HEK293 (cell line): ENCODE measurements around the gene NCEH1.

ENCODE experiments used
- CTCF ChIA-PET: fragments of 350-600 bp; formaldehyde crosslinking; extraction: SDS; loops from one replicate; lab custom pipeline; 2021; ENCODE audit warnings: antibody characterized with exemption; lab: Yijun Ruan, JAX
- POLR2A ChIA-PET: fragments of 300-600 bp; formaldehyde crosslinking; extraction: SDS; loops from one replicate; lab custom pipeline; 2020; ENCODE audit warnings: antibody characterized with exemption, inconsistent platforms; lab: Yijun Ruan, JAX
- H3K27ac ChIP-seq: fragments of 200-500 bp; sonication (Bioruptor generic); 2 replicates; pipeline ENCODE4 v1.5.1; 2014; ENCODE audit warnings: low read depth, low read length, control low read depth, inconsistent platforms; ENCODE audit errors: extremely low read depth
- H3K36me3 ChIP-seq, 2 experiments: fragments of 200-500 bp in 1 of 2; sonication (Bioruptor generic) in 1 of 2; 1 replicate in 1 of 2; 2 replicates in 1 of 2; pipeline ENCODE4 v1.5.1; 2014 to 2017; ENCODE audit warnings: inconsistent platforms in 2 of 2, low read length in 2 of 2; ENCODE audit not compliant: control insufficient read depth in 2 of 2, insufficient read depth in 1 of 2
- H3K4me1 ChIP-seq: fragments of 200-500 bp; sonication (Bioruptor generic); 2 replicates; pipeline ENCODE4 v1.5.1; 2014; ENCODE audit warnings: mild to moderate bottlenecking, low read length, inconsistent platforms; ENCODE audit not compliant: control insufficient read depth, insufficient read depth
- H3K4me3 ChIP-seq: 2 replicates; pipeline ENCODE4 v1.5.1; 2011; ENCODE audit warnings: low read depth, mild to moderate bottlenecking, control low read depth, low read length, moderate library complexity
- H3K9me3 ChIP-seq: fragments of 200-500 bp; sonication (Bioruptor generic); 2 replicates; pipeline ENCODE4 v1.5.1; 2014; ENCODE audit warnings: low read depth, low read length, inconsistent platforms; ENCODE audit not compliant: control insufficient read depth, insufficient read depth
- MZF1 ChIP-seq: fragments of 450-650 bp; formaldehyde crosslinking; IDR thresholded peaks from 2 replicates; pipeline ENCODE4 v1.5.1; 2017; ENCODE audit warnings: missing biosample characterization, missing genetic modification characterization, borderline replicate concordance
- SP3 ChIP-seq: fragments of 450-650 bp; formaldehyde crosslinking; IDR thresholded peaks from 2 replicates; pipeline ENCODE4 v1.5.1; 2016; ENCODE audit warnings: missing biosample characterization, missing genetic modification characterization
- ZBTB20 ChIP-seq: fragments of 450-650 bp; formaldehyde crosslinking; IDR thresholded peaks from 2 replicates; pipeline ENCODE4 v1.5.1; 2016; ENCODE audit warnings: missing biosample characterization, missing genetic modification characterization
- ZBTB26 ChIP-seq: fragments of 450-650 bp; formaldehyde crosslinking; optimal IDR thresholded peaks from 2 replicates; pipeline ENCODE3; 2016; ENCODE audit warnings: missing biosample characterization, mild to moderate bottlenecking, missing genetic modification characterization
- ZBTB48 ChIP-seq: fragments of 450-650 bp; formaldehyde crosslinking; IDR thresholded peaks from 2 replicates; pipeline ENCODE4 v1.5.1; 2016; ENCODE audit warnings: missing biosample characterization, missing genetic modification characterization
- ZEB2 ChIP-seq: fragments of 450-650 bp; formaldehyde crosslinking; IDR thresholded peaks from 2 replicates; pipeline ENCODE4 v1.5.1; 2016; ENCODE audit warnings: missing biosample characterization, missing genetic modification characterization
- ZFP3 ChIP-seq: fragments of 450-650 bp; formaldehyde crosslinking; IDR thresholded peaks from 2 replicates; pipeline ENCODE4 v1.5.1; 2016; ENCODE audit warnings: low read depth, missing biosample characterization, missing genetic modification characterization
- ZNF133 ChIP-seq: fragments of 450-650 bp; formaldehyde crosslinking; IDR thresholded peaks from 2 replicates; pipeline ENCODE4 v1.5.1; 2016; ENCODE audit warnings: missing biosample characterization, missing genetic modification characterization
- ZNF148 ChIP-seq: fragments of 450-650 bp; formaldehyde crosslinking; IDR thresholded peaks from 2 replicates; pipeline ENCODE4 v1.5.0; 2017; ENCODE audit warnings: missing biosample characterization, missing genetic modification characterization, borderline replicate concordance
- ZNF174 ChIP-seq: fragments of 450-650 bp; formaldehyde crosslinking; IDR thresholded peaks from 2 replicates; pipeline ENCODE4 v1.5.0; 2017; ENCODE audit warnings: missing biosample characterization, mild to moderate bottlenecking, missing genetic modification characterization
- ZNF239 ChIP-seq: fragments of 450-650 bp; formaldehyde crosslinking; IDR thresholded peaks from 2 replicates; pipeline ENCODE4 v1.5.1; 2016; ENCODE audit warnings: missing biosample characterization, missing genetic modification characterization
- ZNF266 ChIP-seq: fragments of 450-650 bp; formaldehyde crosslinking; IDR thresholded peaks from 2 replicates; pipeline ENCODE4 v1.5.1; 2016; ENCODE audit warnings: missing biosample characterization, missing genetic modification characterization, low read depth
- ZNF292 ChIP-seq: fragments of 450-650 bp; formaldehyde crosslinking; IDR thresholded peaks from 2 replicates; pipeline ENCODE4 v1.5.1; 2016; ENCODE audit warnings: low read depth, missing biosample characterization, missing genetic modification characterization, borderline replicate concordance
- ZNF302 ChIP-seq: fragments of 450-650 bp; formaldehyde crosslinking; IDR thresholded peaks from 2 replicates; pipeline ENCODE4 v1.5.1; 2016; ENCODE audit warnings: missing biosample characterization, missing genetic modification characterization, low read depth
- ZNF350 ChIP-seq: fragments of 450-650 bp; formaldehyde crosslinking; IDR thresholded peaks from 2 replicates; pipeline ENCODE4 v1.5.0; 2017; ENCODE audit warnings: missing biosample characterization, mild to moderate bottlenecking, missing genetic modification characterization
- ZNF394 ChIP-seq: fragments of 450-650 bp; formaldehyde crosslinking; IDR thresholded peaks from 2 replicates; pipeline ENCODE4 v1.5.1; 2016; ENCODE audit warnings: missing biosample characterization, missing genetic modification characterization, mild to moderate bottlenecking, moderate library complexity, borderline replicate concordance
- ZNF416 ChIP-seq: fragments of 450-650 bp; formaldehyde crosslinking; IDR thresholded peaks from 2 replicates; pipeline ENCODE4 v1.5.1; 2016; ENCODE audit warnings: missing biosample characterization, missing genetic modification characterization
- ZNF48 ChIP-seq: fragments of 450-650 bp; formaldehyde crosslinking; IDR thresholded peaks from 2 replicates; pipeline ENCODE4 v1.5.1; 2016; ENCODE audit warnings: missing biosample characterization, missing genetic modification characterization
- ZNF555 ChIP-seq: fragments of 450-650 bp; formaldehyde crosslinking; conservative IDR thresholded peaks from 2 replicates; pipeline ENCODE4 v1.5.1; 2017; ENCODE audit warnings: missing biosample characterization, mild to moderate bottlenecking, missing genetic modification characterization, inconsistent platforms
- ZNF561 ChIP-seq: fragments of 450-650 bp; IDR thresholded peaks from 2 replicates; pipeline ENCODE4 v1.5.1; 2018; ENCODE audit warnings: missing biosample characterization, missing genetic modification characterization, borderline replicate concordance
- ZNF600 ChIP-seq: fragments of 450-650 bp; formaldehyde crosslinking; IDR thresholded peaks from 2 replicates; pipeline ENCODE4 v1.5.1; 2016; ENCODE audit warnings: missing biosample characterization, missing genetic modification characterization
- ZNF621 ChIP-seq: fragments of 450-650 bp; formaldehyde crosslinking; IDR thresholded peaks from 2 replicates; pipeline ENCODE4 v1.5.1; 2017; ENCODE audit warnings: missing biosample characterization, missing genetic modification characterization
- ZNF629 ChIP-seq: fragments of 450-650 bp; formaldehyde crosslinking; IDR thresholded peaks from 2 replicates; pipeline ENCODE4 v1.5.1; 2017; ENCODE audit warnings: missing biosample characterization, missing genetic modification characterization
- ZNF701 ChIP-seq: fragments of 450-650 bp; formaldehyde crosslinking; IDR thresholded peaks from 2 replicates; pipeline ENCODE4 v1.5.1; 2016; ENCODE audit warnings: missing biosample characterization, missing genetic modification characterization
- TF ChIP-seq, protein P1 (sequence below): fragments of 450-650 bp; formaldehyde crosslinking; IDR thresholded peaks from 2 replicates; pipeline ENCODE4 v1.5.1; 2017; ENCODE audit warnings: missing biosample characterization, missing genetic modification characterization

Gene NCEH1

GRCh38 chr3:172644258-172644657, 66.6 kb downstream of the NCEH1 start:
- TF ChIP-seq MZF1: no peak
- TF ChIP-seq SP3: no peak
- no peak for TF ChIP-seq ZNF292 (tag by site-specific recombination)
- TF ChIP-seq, protein P1, sequence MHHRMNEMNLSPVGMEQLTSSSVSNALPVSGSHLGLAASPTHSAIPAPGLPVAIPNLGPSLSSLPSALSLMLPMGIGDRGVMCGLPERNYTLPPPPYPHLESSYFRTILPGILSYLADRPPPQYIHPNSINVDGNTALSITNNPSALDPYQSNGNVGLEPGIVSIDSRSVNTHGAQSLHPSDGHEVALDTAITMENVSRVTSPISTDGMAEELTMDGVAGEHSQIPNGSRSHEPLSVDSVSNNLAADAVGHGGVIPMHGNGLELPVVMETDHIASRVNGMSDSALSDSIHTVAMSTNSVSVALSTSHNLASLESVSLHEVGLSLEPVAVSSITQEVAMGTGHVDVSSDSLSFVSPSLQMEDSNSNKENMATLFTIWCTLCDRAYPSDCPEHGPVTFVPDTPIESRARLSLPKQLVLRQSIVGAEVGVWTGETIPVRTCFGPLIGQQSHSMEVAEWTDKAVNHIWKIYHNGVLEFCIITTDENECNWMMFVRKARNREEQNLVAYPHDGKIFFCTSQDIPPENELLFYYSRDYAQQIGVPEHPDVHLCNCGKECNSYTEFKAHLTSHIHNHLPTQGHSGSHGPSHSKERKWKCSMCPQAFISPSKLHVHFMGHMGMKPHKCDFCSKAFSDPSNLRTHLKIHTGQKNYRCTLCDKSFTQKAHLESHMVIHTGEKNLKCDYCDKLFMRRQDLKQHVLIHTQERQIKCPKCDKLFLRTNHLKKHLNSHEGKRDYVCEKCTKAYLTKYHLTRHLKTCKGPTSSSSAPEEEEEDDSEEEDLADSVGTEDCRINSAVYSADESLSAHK (tag by site-specific recombination): no peak
- TF ChIP-seq ZBTB20 (tag by site-specific recombination): no peak
- no peak for TF ChIP-seq ZNF600 (tag by site-specific recombination)
- no peak for TF ChIP-seq ZNF621 (tag by site-specific recombination)
- no peak for TF ChIP-seq ZNF629 (tag by site-specific recombination)
- TF ChIP-seq ZNF174: no peak
- TF ChIP-seq ZNF148 (tag by site-specific recombination): no peak
- no peak for TF ChIP-seq ZNF350
- no peak for TF ChIP-seq ZBTB48 (tag by site-specific recombination)
- CTCF ChIA-PET: no interaction called here
- Histone ChIP-seq H3K27ac (no peak overlapping the region), H3K9me3 (no peaks in the 10 kb centered on the region), H3K4me3 (no peak overlapping the region), H3K4me1 (peaks cover 7% of the 10 kb centered on the region), H3K36me3 (no peaks in the 10 kb centered on the region)
- POLR2A ChIA-PET: no interaction called here

- H3K36me3 ChIP-seq: no peaks in the 10 kb centered on the region
- POLR2A ChIA-PET: no interaction called here
- H3K4me3 ChIP-seq: no peak overlapping the region
- CTCF ChIA-PET: no interaction called here
- peaks cover 7% of the 10 kb centered on the region for H3K4me1 ChIP-seq
- no peak overlapping the region for H3K27ac ChIP-seq
- TF ChIP-seq ZNF302 (tag by site-specific recombination): no peak
- H3K9me3 ChIP-seq: no peaks in the 10 kb centered on the region
Observed at GRCh38 chr3:172643506-172644179, 67.2 kb downstream of the NCEH1 start.

- POLR2A ChIA-PET: no interaction called here
- no peaks in the 10 kb centered on the region for H3K9me3 ChIP-seq
- no peaks in the 10 kb centered on the region; the same call in 1 of the 2 replicates for H3K4me1 ChIP-seq
- no peak overlapping the region for H3K27ac ChIP-seq
- no peaks in the 10 kb centered on the region for H3K36me3 ChIP-seq
- CTCF ChIA-PET: no interaction called here
- no peak overlapping the region for H3K4me3 ChIP-seq
- TF ChIP-seq ZNF394 (no peak), ZFP3 (tag by site-specific recombination) (no peak), ZNF266 (tag by site-specific recombination) (no peak), ZBTB26 (tag by site-specific recombination) (no peak), ZEB2 (no peak), ZNF561 (no peak), ZNF133 (tag by site-specific recombination) (no peak), ZNF555 (tag by site-specific recombination) (no peak), ZNF701 (no peak), ZNF239 (no peak), ZNF416 (tag by site-specific recombination) (no peak), ZNF48 (no peak)
- TF ChIP-seq, protein P1 (tag by site-specific recombination): no peak
Observed at GRCh38 chr3:172641291-172641690, 69.6 kb downstream of the NCEH1 start.
